Erythroblast (primary cell): ENCODE results near the gene PLEKHA5.

Experiments used
- DNase-seq, 2 experiments: peaks; one replicate each; lab custom pipeline; 2025; lab: John Stamatoyannopoulos, UW
- GATA1 ChIP-seq: IDR thresholded peaks from 2 replicates; pipeline ENCODE4 v1.6.1; 2011; ENCODE audit warnings: low read depth, mild to moderate bottlenecking, control low read depth, low read length, moderate library complexity
- POLR2A ChIP-seq: IDR thresholded peaks from 2 replicates; pipeline ENCODE4 v1.6.1; 2011; ENCODE audit warnings: mild to moderate bottlenecking, low read length

The PLEKHA5 gene

DNA sequence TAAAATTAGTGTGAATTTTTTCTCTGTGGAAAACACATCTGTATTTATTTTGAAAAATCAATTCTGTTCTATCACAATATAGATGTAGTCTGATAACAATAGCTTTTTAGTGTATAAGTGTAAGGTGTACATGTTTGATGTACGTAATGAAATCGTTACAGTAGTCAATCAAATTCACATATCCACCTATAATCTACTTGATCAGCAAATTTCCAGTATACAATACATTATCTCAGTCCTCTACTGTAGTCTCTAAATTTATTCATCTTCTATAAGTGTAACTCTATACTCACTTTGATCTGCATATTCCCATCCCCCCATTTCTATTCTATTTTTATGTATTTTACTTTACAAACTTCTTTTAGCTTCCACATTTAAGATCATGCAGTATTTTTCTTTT is 13.0 kb downstream of the PLEKHA5 start:
- no peak for TF ChIP-seq POLR2A
- TF ChIP-seq GATA1: no peak
- DNase-seq: no peak

DNA sequence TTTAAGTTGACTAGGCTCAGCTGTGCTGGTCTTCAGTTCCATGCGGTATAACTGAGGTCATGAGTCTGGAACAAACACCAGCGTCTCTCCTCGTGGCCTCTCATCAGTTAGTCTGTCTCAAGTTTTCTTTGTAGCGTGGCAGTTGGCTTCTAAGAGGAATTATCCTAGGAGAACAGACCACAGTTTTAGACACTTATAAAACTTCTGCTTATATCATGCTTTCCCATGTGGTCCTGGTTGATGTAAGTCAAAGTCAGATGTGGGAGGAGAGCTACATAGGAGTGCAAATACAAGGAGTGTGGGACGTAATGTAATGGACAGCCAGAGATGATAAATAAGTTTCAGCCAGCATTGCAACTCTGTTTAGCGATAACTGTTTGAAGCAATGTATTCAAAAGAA is 14.8 kb downstream of the PLEKHA5 start:
- TF ChIP-seq GATA1 (no peak), POLR2A (no peak)
- no peak for DNase-seq

DNA sequence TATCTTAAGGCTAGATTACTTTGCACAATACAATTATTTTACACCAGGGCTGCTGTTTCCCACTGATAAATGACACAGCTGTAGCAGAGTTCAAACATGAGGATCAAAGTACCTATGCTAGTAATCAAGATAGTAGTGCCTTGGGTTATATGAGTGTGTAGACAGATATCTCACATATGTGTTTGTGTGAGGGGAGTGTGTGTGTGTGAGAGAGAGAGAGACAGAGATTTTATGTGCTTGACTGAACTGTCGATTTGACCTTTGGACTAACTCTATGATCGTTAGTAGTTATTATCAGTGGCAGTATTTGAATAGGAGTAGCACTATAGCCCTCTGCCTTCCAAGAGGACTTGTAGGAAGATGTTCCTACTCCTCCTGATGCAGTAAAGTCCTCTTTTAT is 15.5 kb downstream of the PLEKHA5 start:
- TF ChIP-seq POLR2A (no peak), GATA1 (no peak)

DNA sequence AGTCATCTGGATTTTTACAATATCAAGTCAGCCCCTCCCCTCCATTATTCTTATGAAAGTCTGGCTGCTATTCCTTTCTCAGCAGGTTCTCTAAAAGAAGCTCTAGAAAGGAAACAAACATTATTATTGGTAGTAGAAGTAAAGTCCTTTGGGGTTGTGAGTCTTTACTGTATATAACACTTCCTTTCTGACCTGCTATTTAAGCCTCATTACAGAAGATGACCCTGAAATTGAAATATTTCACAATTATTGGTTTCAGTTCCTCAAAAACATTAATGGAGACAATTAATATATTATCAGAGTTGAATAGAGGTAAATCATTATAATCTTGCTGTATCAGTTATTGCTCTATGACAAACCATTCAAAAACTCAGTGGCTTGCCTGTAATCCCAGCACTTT is 19.3 kb downstream of the PLEKHA5 start:
- no peak for DNase-seq
- no peak for TF ChIP-seq GATA1
- no peak for TF ChIP-seq POLR2A

More for the DNA sequence above, 15.5 kb downstream of the PLEKHA5 start:
- DNase-seq: no peak

DNA sequence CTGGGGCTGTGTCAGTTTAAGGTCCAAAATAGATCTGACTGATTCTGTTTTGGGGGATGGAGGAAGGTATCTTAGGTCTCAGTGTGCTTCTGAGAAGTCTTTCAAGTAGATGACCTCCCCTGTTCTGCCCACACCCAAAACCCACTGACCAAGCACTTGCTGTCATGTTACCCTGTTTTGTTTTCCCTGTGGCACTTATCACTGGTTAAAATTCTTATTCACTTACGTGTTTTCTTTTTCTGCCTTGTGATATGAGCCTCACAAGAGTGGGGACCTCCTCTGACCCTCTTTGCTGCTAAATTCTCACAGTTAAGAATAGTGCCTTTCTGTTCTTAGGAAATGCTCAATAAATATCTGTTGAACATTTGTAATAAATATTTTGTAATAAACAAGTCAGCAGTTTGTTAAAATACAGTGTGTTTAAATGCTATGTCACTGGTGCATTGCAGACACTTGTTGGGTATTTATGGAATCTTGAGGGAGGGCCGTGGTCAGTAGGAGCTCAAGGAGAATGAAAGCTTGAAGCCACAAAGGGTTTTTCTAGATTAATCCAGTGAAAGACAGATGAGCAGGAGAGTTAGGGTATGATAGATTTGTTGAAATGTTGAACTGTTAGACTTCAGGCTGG is 20.9 kb downstream of the PLEKHA5 start:
- no peak for DNase-seq
- TF ChIP-seq GATA1 (no peak), POLR2A (no peak)

DNA sequence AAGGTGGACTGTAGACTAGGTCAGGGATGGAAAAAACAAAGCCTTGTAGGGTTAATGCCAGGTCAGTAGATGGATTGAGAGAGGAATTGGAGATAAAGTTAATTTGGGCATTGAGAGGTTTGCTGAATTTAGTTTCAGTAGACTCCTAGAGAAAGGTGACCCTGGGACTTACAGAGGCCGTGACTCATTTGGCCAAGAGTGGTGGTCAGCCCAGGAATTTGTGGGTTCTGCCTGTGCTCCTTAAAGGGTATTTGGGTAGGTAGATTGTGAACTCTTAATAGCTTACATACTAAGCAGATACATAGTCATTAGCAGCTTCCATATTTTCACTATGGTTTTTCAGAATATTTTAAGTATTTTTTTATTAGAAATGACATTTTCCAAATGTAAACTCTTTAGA is 21.8 kb downstream of the PLEKHA5 start:
- no peak for DNase-seq
- TF ChIP-seq GATA1 (no peak), POLR2A (no peak)

DNA sequence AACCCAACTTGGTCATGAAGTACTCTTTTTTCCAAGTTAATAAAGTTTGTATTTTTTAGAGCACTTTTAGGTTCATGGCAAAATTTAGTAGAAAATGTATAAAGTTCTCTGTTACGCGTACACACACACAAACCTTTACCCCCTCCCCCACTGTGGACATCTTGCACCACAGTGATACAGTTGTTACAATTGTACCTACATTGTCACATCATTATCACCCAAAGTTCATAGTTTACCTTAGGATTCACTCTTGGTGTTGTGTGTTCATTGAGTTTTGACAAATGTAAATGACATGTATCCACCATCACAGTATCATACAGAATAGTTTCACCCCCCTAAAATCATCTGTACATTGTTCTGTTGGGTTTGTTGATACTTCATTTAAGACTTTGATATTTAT is 23.9 kb downstream of the PLEKHA5 start:
- TF ChIP-seq POLR2A: no peak
- no peak for TF ChIP-seq GATA1
- no peak for DNase-seq

DNA sequence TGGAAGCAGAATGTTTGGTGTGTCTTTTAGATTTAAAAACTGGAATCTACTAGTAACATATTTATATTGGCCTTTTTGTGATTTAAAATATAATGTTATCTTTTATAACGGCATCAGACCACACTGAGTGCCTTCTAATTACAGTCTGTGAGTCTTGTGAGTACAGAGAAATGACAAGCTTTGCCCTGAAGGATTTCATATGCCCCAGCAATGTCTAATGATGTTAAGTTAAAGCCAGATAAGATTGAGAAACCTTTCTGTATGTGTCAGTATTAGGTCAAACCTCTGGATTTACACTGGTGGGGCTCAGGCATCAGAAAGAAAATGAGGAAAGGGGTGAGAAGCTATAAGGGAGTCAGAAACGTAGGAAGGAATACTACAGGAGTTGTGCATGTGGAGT is 25.2 kb downstream of the PLEKHA5 start:
- no peak for DNase-seq
- no peak for TF ChIP-seq POLR2A
- TF ChIP-seq GATA1: no peak

DNA sequence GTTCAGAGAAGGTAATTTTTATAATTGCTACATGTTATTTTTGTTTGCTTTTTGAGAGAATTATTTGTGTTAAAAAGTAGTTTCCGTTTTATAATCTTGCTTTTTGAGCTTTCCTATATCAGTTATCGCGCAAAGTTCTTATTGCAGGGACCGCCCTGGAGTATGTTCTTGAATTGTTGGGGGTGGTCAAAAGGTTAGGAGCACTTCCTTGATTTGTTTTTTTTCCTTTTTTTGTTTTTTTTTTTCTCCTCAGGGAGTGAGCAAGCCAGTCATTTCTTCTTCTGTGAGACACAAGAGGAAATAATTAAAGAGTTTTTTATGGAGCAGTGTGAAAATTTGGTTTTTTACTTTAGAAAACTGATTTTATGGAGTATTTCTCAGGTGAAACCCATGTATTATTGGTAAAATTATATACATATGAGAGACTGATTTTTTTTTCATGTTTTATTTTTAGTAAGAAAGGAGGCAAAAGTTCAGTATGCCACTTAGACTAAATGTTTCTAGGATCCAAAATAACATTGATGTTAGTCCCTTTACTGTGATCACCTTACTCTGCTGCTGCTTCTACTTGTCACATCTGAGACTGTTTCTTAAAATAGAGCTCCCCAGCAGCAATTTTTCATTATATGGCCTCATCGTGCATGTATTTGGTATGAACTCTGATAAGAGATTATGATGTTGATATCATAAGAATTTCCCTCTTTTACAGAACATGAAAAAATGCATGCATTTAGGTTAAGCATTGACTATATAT is 26.6 kb downstream of the PLEKHA5 start:
- no peak for DNase-seq
- no peak for TF ChIP-seq GATA1

DNA sequence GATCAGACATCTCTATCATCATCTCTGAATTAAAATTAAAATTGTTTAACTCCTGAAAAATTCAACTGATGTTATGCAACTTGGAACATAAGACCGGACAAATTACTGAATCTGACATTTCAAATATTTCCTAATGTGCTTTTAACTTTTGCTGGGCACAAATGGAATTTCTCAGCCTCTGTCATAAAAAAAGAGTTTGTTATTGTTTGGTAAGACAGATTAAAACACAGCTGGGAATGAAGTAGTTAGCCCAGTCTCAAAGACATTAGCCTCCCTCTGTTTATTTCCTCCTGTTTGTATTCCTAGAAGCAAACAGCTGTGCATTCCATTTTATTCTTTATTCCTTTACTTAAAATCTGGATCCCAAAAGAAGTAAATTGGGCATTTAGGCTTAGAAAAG is 29.4 kb downstream of the PLEKHA5 start:
- TF ChIP-seq POLR2A (no peak), GATA1 (no peak)
- no peak for DNase-seq

DNA sequence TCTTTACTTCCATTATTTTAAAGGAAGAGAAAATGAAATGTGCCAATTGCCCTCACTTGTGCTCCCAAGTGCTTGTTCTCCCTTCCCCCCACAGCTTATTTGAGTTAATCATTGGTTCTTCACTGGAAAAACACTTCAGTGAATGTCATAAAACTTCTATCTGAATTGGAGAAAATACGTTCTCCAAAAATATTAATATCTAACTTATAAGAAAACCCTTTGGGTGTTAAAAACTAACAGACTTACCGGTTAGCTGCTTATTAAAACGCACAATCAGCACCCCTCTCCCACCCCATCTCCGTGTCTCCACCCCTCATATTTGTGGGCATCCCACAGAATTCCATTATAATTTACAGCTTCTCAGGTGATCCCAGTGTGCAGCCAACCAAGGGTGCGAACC is 31.7 kb downstream of the PLEKHA5 start:
- no peak for DNase-seq
- TF ChIP-seq GATA1: no peak
- no peak for TF ChIP-seq POLR2A

DNA sequence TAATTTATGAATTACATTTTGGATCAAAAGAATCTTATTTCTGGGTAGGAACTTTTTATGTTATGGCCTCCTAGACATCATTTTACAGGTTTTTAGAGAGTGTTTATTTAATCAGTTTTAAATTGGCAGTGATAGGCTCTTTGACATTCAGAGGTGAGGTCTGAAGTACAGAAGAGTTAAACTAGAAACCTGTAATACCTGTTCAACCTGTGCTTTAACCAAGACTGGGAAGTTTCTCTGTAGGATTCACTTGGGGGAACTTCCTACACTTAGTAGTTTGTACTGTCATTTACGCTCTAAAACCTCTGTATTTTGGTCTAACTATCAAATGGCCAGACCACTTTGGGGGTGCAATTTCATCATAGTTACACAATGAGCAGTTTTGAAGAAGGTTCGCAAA is 35.9 kb downstream of the PLEKHA5 start:
- TF ChIP-seq POLR2A: no peak
- TF ChIP-seq GATA1: no peak
- no peak for DNase-seq

DNA sequence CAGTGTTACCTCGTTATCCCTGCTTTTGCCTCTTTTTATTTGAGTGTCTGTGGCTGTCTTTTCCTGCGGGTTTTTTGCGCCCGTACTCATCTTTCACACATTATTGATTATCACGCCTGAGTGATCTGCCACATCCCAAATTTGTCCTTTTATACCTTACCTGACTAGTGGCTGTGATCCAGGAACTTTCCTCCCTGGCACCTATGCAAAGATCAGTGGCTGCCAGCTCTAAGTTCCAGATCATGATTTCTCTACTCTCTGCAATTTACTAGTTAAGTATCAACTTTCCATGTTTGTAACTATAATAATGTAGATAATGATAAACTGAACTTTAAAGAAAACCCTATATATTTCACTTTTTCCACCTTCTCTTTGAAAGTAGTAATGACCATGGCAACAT is 36.9 kb downstream of the PLEKHA5 start:
- TF ChIP-seq POLR2A (no peak), GATA1 (no peak)
- DNase-seq: no peak

DNA sequence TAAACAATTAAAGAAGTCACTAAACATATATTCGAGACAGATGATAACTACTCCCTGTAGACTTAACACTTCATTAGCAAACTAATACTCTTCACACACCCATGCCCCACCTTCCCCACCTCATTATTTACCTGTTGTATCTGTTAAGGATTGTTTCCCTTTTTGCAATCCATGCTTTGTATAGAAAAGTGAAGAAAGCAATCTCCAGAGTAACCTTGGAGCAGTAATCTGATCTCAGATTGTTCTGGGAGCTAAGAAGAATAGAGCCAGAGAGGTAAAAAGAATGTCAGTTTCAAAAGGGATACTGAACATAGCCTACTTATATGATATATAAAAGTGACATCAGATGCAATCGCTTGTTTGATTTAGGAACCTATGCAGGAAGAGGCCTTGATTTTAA is 37.4 kb downstream of the PLEKHA5 start:
- no peak for TF ChIP-seq GATA1
- TF ChIP-seq POLR2A: no peak
- no peak for DNase-seq

DNA sequence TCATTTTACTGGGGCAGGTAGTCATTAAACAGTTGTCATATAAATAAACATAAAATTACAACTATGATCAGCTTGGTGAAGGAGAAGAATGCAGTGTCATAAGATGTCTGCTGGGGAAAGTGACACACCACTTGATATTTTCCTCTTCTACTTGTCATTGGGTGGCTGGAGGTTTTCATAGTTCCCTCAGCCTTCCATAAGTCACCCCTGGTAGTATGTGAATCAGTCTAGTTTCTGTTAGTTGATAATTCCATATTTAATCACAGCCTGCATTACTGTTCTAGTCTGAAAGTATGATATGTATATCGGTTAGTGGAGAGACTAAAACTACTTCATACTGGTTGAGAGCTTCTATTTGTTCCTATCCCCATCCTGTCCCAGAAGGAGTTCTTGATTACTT is 38.2 kb downstream of the PLEKHA5 start:
- TF ChIP-seq POLR2A (no peak), GATA1 (no peak)
- no peak for DNase-seq
